ENCODE measurements around the gene SLC7A4.
A peak's percentile ranks its signal among the peaks of the same experiment; 100 is the strongest.
"Not testable (repeated sequence)": the region's sequence is repeated elsewhere in the genome, so short reads cannot be mapped to it uniquely, and the experiment has no call there.

The SLC7A4 gene

GRCh38 chr22:21042978-21043859 is 10.9 kb upstream of the SLC7A4 start:
- no peak for ATAC-seq (replicated peaks)
- Mint-ChIP-seq H3K27ac (no peak overlapping the region), H3K36me3 (no peaks in the 10 kb centered on the region), H3K4me3 (no peak overlapping the region), H3K27me3 (peaks cover 41 to 52% of the 10 kb centered on the region in 2 donors), H3K4me1 (peaks cover 19 to 28% of the 10 kb centered on the region in 2 donors), H3K9me3 (no peaks in the 10 kb centered on the region)
- DNase-seq, result no peak

GRCh38 chr22:21041937-21042336 is 9.6 kb upstream of the SLC7A4 start:
- Mint-ChIP-seq H3K9me3 (no peaks in the 10 kb centered on the region), H3K27me3 (peaks cover 41 to 52% of the 10 kb centered on the region in 2 donors), H3K4me1 (peaks cover 19 to 28% of the 10 kb centered on the region in 2 donors), H3K27ac (no peak overlapping the region), H3K4me3 (no peak overlapping the region), H3K36me3 (no peaks in the 10 kb centered on the region)
- no peak for DNase-seq
- no peak for ATAC-seq (replicated peaks)

DNA sequence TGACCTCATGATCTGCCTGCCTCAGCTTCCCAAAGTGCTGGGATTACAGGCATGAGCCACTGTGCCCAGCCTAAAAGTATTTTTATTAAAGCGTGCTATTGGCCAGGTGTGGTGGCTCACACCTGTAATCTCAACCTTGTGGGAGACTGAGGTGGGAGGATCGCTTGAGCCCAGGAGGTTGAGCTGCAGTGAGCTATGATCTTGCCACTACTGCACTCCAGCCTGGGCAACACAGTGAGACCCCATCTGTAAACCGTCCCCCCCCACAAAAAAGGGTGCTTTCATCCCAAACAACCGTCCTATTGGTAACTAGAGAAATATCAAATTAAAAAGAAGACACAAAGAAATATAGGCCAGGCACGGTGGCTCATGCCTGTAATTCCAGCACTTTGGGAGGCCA is 6.8 kb upstream of the SLC7A4 start:
- not testable (repeated sequence) for DNase-seq; H3K4me1 Mint-ChIP-seq; H3K4me3 Mint-ChIP-seq; H3K9me3 Mint-ChIP-seq; ATAC-seq (replicated peaks); H3K36me3 Mint-ChIP-seq
- Mint-ChIP-seq H3K27me3 (peaks cover 33 to 39% of the 10 kb centered on the region in 2 donors), H3K27ac (peak overlapping the region; percentile 37)

- no peaks in the 10 kb centered on the region for H3K9me3 Mint-ChIP-seq
- H3K27ac Mint-ChIP-seq, result no peak overlapping the region
- peaks cover 2 to 4% of the 10 kb centered on the region in 2 donors for H3K4me1 Mint-ChIP-seq
- no peaks in the 10 kb centered on the region for H3K36me3 Mint-ChIP-seq
- peaks cover 30 to 31% of the 10 kb centered on the region in 2 donors for H3K27me3 Mint-ChIP-seq
- DNase-seq, result no peak
- H3K4me3 Mint-ChIP-seq, result no peak overlapping the region
- ATAC-seq (replicated peaks), result no peak
These were observed 6.0 kb upstream of the SLC7A4 start for GRCh38 chr22:21038405-21038804.

GRCh38 chr22:21034989-21035388 is 2.6 kb upstream of the SLC7A4 start:
- H3K27ac Mint-ChIP-seq, result no peak overlapping the region
- H3K36me3 Mint-ChIP-seq, result no peaks in the 10 kb centered on the region
- DNase-seq, result no peak
- no peak overlapping the region for H3K4me3 Mint-ChIP-seq
- H3K9me3 Mint-ChIP-seq, result no peaks in the 10 kb centered on the region
- H3K27me3 Mint-ChIP-seq, result peaks cover 37 to 42% of the 10 kb centered on the region in 2 donors
- ATAC-seq (replicated peaks), result no peak
- peaks cover 4 to 9% of the 10 kb centered on the region in 2 donors for H3K4me1 Mint-ChIP-seq

DNA sequence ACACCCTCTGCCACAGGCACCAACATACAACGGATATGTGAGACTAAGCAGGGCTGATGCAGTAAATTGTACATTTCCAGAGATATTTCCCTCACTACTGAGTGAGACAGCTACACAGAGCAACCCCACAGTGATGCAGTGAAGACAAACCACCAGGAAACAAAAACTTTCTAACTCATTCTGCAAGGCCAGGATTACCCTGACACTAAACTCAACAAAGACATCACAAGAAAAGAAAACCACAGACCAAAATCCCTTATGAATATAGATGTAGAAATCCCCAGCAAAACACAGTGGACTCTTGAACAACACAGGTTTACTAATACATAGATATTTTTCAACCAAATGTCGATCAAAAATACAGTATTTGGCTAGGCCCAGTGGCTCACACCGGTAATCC is 1.5 kb upstream of the SLC7A4 start:
- Mint-ChIP-seq H3K27ac (no peak overlapping the region), H3K9me3 (no peaks in the 10 kb centered on the region), H3K36me3 (no peaks in the 10 kb centered on the region), H3K4me1 (peaks cover 4 to 9% of the 10 kb centered on the region in 2 donors), H3K27me3 (peaks cover 43 to 48% of the 10 kb centered on the region in 2 donors), H3K4me3 (no peak overlapping the region)
- no peak for DNase-seq
- ATAC-seq (replicated peaks), result peak in 1 of 2 donors; percentile 67

GRCh38 chr22:21032868-21033688 is 717 bp upstream of the SLC7A4 start:
- Mint-ChIP-seq H3K27me3 (peaks cover 43 to 49% of the 10 kb centered on the region in 2 donors), H3K9me3 (no peaks in the 10 kb centered on the region), H3K4me3 (no peak overlapping the region), H3K36me3 (no peaks in the 10 kb centered on the region), H3K27ac (no peak overlapping the region), H3K4me1 (peaks cover 4 to 9% of the 10 kb centered on the region in 2 donors)
- ATAC-seq (replicated peaks) (no peak), DNase-seq (no peak)

- DNase-seq (no peak), ATAC-seq (replicated peaks) (no peak)
- Mint-ChIP-seq H3K4me1 (peaks cover 4 to 9% of the 10 kb centered on the region in 2 donors), H3K36me3 (no peaks in the 10 kb centered on the region), H3K9me3 (no peaks in the 10 kb centered on the region), H3K27ac (no peak overlapping the region), H3K4me3 (no peak overlapping the region), H3K27me3 (peaks cover 48 to 49% of the 10 kb centered on the region in 2 donors)
These were observed 770 bp downstream of the SLC7A4 start for GRCh38 chr22:21031545-21032036.

DNA sequence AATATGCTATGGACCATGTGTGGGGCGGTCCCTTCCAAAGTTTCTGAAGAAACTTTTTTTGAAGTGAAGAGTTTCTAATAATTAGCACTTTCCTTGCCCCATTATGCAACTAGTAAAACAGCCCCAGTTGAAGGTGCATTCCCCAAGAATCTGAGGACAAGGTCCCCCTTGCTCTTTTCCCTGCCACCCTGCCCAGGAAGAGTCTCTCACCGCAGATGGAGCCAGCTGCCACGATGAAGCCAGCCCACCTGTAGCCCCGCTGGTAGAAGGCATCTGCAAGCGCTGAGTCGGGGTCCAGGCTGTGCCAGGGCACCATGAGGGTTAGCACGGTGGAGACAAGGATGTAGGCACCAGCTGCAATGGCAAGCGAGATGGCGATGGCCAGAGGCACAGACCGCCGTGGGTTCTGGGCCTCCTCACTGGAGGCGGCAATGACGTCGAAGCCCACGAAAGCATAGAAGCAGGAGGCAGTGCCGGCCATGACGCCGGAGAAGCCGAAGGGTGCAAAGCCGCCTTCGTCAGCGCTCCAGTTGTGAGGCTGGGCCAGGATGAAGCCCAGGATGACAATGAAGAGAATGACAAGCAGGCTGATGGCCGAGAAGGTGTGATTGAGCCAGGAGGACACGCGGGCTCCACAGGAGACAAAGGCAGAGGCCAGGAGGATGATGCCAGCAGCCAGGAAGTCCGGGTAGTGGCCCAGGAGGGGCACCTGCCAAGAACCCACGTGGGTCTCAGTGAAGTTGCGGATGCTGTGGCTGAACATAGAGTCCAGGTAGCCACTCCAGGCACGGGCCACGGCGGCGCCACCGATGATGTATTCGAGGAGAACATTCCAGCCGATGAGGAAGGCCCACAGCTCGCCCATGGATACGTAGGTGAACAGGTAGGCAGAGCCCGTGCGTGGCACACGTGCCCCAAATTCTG is 1.5 kb downstream of the SLC7A4 start:
- H3K4me3 Mint-ChIP-seq, result no peak overlapping the region
- H3K4me1 Mint-ChIP-seq, result peaks cover 4 to 9% of the 10 kb centered on the region in 2 donors
- peaks cover 48 to 50% of the 10 kb centered on the region in 2 donors for H3K27me3 Mint-ChIP-seq
- no peak overlapping the region for H3K27ac Mint-ChIP-seq
- no peak for ATAC-seq (replicated peaks)
- no peaks in the 10 kb centered on the region for H3K36me3 Mint-ChIP-seq
- DNase-seq, result no peak
- H3K9me3 Mint-ChIP-seq, result no peaks in the 10 kb centered on the region

- DNase-seq (no peak), ATAC-seq (replicated peaks) (no peak)
- Mint-ChIP-seq H3K27me3 (peaks cover 53 to 55% of the 10 kb centered on the region in 2 donors), H3K4me3 (no peak overlapping the region), H3K4me1 (peaks cover 9 to 14% of the 10 kb centered on the region in 2 donors), H3K27ac (no peak overlapping the region), H3K36me3 (no peaks in the 10 kb centered on the region), H3K9me3 (no peaks in the 10 kb centered on the region)
These were observed 2.3 kb downstream of the SLC7A4 start for GRCh38 chr22:21030032-21030431.

DNA sequence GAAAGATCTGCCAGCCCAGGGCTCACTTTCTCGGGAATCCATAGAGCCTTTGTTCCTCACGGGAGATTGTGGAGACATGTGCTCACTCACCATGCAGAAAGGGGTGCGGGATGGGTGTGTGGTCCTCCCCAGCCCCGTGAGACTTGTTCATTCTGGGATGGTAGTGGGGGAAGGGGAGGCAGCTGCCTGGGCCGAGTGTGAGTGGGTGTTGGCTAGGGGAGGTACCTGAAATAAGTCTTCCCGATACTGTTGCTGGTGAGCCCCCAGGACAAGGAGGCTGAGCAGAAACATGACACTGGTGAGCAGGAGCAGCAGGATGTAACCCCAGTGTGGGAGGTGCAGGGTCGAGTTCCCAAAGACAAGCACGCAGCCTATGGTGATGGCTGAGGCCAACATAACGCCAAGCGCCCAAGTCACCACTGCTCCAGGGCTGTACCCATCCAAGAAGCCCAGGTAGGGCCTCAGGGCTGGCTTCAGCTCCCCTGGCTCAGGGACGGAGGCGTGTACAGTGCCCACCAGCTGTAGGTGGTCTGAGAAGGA is 2.8 kb downstream of the SLC7A4 start:
- Mint-ChIP-seq H3K4me1 (peaks cover 9 to 14% of the 10 kb centered on the region in 2 donors), H3K4me3 (no peak overlapping the region), H3K36me3 (no peaks in the 10 kb centered on the region), H3K27me3 (peaks cover 51 to 52% of the 10 kb centered on the region in 2 donors), H3K9me3 (no peaks in the 10 kb centered on the region), H3K27ac (no peak overlapping the region)
- ATAC-seq (replicated peaks) (no peak), DNase-seq (no peak)

- no peak for ATAC-seq (replicated peaks)
- H3K4me3 Mint-ChIP-seq, result no peak overlapping the region
- H3K27me3 Mint-ChIP-seq, result peaks cover 45 to 49% of the 10 kb centered on the region in 2 donors
- H3K4me1 Mint-ChIP-seq, result peaks cover 8 to 14% of the 10 kb centered on the region in 2 donors
- no peak overlapping the region for H3K27ac Mint-ChIP-seq
- DNase-seq, result no peak
- no peaks in the 10 kb centered on the region for H3K36me3 Mint-ChIP-seq
- no peaks in the 10 kb centered on the region for H3K9me3 Mint-ChIP-seq
These were observed 3.8 kb downstream of the SLC7A4 start for GRCh38 chr22:21028277-21029251.
